Measurements from ENCODE around the gene MEIS1.

The MEIS1 gene

DNA sequence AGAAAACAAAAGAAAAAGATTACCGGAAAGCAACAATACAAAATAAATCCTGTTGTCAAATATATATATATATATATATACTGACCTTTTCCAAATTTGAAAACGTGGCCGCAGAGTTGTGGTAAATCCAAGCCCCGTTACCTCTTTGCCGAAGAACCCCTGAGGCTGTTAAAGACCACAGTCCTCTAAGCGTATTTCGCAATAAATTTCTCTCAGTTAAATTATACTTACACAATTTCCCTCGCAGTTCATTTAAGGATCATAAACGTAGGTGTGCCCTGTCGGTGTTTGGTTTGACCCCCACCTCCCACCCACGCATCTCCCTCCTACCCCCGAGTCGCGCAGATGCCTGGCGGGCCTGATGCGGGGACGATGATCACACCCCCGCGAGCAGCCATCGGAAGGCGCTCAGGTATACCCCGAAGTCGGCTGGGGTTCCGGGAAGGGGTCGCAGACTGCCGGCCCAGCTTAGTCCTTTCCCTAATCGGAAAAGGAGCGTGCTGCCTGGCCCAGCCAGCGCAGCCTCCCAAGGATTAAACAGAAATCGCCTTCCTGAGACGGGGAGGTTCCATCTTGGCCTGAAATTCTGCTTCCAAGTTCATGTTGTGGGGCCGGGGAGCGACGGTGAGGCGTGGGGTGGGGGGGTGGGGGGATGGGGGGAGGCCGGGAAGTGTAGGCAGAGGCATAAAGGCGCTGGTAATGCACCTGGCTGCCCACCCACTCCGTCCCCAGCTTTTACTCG is 2.9 kb upstream of the MEIS1 start:
- DNase-seq = no peak

GRCh38 chr2:66432801-66433694 is 1.9 kb upstream of the MEIS1 start:
- DNase-seq = peak; percentile 97

DNA sequence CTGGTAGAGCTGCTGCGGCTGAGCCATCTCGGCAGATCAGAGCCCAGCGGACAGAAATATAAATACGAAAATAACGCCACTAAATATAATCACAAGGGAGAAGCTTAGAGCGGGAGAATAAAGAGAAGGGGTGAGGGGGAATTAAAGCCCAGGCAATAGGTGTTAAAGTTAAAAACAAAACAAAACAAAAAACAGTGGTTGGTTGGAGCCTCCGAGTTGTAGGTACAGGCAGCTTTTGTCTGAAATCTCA is 1.3 kb upstream of the MEIS1 start:
- DNase-seq = no peak

GRCh38 chr2:66433945-66434678 is 813 bp upstream of the MEIS1 start:
- DNase-seq = peak; percentile 76

DNA sequence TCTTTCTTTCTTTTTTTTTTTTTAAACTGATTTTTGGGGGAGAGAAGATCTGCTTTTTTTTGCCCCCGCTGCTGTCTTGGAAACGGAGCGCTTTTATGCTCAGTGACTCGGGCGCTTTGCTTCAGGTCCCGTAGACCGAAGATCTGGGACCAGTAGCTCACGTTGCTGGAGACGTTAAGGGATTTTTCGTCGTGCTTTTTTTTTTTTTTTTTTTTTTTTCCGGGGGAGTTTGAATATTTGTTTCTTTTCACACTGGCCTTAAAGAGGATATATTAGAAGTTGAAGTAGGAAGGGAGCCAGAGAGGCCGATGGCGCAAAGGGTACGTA is 587 bp downstream of the MEIS1 start:
- DNase-seq = peak; percentile 57

DNA sequence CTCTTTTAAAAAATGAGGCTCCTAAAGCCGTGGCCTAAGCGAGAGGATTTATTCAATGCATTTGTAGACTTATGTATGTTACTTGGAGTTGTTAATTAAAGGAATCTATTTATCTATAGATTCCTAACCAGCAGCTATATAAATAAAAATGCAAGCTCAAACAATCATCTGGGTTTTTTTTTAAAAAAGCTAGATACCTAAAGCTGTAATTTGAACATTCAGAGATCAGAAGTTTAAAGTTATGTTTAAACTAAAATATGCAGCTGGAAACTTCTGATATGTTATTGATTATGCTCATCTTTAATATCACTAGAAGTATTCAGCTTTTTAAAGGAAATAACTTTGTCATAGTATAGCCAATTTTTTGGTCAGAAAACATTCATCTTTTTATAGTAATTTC is 1.0 kb downstream of the MEIS1 start:
- DNase-seq = no peak

GRCh38 chr2:66436581-66437001 is 1.7 kb downstream of the MEIS1 start:
- DNase-seq = no peak

- peak; percentile 35 for DNase-seq
Observed at GRCh38 chr2:66437109-66437690, 2.3 kb downstream of the MEIS1 start.

- DNase-seq = peak; percentile 53
Observed at GRCh38 chr2:66437691-66438497, 3.0 kb downstream of the MEIS1 start.

DNA sequence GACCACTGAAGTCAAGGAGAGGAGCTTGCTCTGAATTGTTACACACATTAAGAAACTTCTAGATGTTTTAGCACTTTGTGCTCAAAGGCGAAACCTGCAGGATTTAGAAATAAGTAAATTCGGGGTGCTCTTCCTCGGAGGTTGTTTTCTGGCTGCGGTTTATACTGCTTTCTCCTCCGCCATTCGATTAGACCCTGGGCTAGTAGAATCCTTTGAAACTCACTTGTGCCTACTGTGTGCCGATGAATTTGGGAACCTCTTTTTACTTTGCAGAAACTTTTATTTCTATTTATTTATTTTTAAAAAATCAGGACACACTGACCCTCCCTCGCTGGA is 3.5 kb downstream of the MEIS1 start:
- no peak for DNase-seq

DNA sequence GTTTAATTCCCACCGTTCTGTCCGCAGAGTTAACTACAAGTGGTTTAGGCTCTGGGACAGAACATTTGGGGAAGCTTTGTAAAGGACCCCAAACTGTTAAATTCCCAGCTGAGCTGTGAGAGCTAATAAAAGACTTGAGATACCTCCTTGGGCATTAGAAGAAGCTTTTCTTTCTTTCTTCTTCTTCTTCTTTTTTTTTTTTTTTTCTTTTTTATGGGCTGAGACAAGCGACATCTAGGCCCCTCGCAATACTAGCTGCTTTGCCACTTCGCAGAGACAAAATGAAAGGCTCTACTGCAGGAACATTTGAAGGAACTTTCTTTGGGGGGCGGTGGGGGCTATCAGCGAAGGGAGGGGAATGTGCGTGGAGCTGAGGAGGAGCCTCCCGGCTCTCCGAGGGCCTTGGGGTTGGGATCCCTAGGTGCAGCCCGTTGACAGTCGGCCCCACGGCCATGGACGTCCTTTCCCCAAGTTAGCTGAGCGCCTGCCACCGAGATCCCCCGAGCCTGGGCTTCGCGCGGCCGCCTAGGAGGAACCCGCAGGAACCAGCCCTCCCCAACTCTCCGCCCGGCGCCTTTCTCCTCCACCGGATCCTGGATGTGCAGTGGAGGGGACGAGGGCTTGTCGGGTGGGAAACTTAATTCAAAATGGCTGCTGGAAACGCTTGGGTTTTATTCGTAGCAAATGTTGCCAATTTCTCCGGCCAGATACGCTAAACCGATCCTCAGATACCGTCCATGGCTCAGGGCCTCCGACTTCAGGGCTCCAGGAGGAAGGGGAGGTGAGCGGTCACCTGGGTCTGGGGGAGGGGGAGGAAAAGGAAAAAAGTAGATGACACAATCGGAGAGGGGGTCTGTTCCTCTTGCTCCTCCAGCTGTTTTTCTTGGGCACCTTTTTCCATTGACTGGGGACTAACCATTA is 4.2 kb downstream of the MEIS1 start:
- peak; percentile 42 for DNase-seq

DNA sequence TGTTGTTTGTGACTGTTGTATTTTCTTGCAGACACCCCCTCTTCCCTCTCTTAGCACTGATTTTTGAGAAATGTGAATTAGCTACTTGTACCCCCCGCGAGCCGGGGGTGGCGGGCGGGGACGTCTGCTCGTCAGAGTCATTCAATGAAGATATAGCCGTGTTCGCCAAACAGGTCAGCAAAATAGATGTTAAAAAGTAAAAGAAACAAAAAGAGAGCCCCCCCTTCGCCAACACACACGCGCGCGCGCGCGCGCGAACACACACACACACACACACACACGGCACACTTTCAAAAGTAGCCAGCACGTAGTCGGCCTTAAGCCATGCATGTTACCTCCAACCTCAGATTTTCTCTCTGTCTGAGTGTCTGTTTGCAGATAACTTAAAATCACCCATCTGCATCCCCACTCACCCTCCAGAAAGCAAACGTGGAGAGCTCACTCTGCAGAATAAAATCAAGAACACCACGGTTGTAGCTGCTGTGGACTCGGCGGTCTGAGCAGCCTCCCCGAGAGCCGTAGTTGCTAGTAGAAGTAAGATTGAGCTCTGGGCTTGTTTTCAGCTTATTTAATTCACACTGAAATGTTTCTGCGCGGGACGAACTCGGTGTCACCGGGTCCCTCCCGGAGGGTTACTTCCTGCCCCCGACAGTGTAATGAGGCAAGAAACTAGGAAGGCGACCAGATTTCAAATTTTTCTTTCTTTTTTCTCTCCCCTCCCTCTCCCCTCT is 5.1 kb downstream of the MEIS1 start:
- peak; percentile 43 for DNase-seq

- DNase-seq = peak; percentile 64
Observed at GRCh38 chr2:66440708-66441497, 6.0 kb downstream of the MEIS1 start.

GRCh38 chr2:66441581-66442320 is 6.8 kb downstream of the MEIS1 start:
- DNase-seq = peak; percentile 37

- no peak for DNase-seq
Observed at GRCh38 chr2:66442516-66443185, 7.7 kb downstream of the MEIS1 start.

GRCh38 chr2:66443186-66443978 is 8.5 kb downstream of the MEIS1 start:
- no peak for DNase-seq

DNA sequence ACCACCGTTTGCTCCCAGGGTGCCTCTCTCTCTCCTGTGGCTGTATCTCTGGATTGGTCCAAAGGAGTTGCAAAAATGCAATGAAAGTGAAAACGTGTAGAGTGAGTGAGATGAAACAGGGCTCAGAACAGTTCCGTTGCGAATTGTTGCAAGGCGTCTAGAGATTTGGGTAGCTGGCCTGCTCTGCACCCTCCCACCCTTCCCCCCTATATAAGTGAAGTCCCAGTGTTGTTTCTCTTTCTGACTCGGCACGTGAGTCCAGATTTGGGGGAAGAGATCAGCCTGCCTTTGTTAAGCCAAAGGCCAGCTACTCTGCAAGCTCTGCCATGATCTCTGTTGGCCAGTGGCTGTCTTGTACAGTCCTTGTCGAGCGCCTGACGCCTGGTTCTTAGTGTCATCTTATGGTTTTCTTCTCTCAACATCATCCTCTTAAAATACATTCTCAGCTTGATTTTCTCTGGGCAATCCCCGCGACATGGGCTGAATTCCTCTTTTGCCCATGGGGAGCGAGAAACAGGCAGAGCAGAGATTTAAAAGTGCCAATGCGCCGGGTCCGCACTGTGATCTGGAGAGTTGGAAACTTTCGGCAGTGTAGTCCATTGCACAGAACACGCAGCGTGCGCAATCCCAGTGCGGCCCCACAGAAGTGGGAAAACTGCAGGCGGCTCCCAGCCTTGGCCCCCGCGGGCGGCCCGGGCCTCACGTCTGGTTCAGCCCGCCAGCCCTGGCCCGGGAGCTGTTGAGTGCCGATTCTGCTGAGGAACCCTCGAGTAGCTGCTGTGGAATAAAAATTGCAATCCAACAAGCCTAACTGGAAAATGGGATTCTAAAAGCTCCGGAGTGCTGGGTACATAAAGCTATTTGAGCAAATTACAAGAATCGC is 9.3 kb downstream of the MEIS1 start:
- peak; percentile 59 for DNase-seq

All from HCEC 1CT (cell line).